HG02840 (cell line): ENCODE results near the gene GABRG3.

Experiments used
- ATAC-seq: cut with Tn5 transposase; IDR thresholded peaks from one replicate; pipeline ENCODE4 v1.9.1; 2021; ENCODE audit warnings: mild to moderate bottlenecking, moderate library complexity, moderate number of reproducible peaks; ENCODE audit not compliant: unreplicated experiment, low FRiP score

The GABRG3 gene

DNA sequence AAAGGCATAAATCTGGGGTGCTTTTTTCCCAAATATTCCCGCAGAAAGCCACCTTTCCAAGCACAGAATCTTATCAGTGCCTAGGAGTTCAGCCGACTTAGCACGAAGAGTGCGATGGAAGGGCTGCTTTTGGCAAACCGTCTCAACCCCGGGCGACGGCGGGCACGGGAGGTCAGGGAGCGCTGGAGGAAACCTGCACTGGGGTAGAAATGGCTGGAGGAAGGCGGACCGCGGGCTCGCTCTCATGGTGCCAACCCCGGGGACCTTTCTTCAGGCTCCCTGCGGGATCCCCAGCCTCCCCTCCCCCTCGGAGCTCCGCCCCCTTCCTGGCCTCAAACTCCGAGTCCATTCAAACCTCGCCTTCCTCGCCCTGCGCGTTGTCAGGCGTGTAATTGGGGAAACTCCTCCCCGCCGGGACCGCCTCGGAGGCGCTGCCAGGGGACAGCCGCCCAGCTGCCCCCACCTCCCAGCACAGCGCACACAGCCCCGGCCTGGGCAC is at the start of gene GABRG3:
Gene GABRG3 (plus strand): TSS at position 470 of the 499 bp plus-strand sequence.
- no peak for ATAC-seq

DNA sequence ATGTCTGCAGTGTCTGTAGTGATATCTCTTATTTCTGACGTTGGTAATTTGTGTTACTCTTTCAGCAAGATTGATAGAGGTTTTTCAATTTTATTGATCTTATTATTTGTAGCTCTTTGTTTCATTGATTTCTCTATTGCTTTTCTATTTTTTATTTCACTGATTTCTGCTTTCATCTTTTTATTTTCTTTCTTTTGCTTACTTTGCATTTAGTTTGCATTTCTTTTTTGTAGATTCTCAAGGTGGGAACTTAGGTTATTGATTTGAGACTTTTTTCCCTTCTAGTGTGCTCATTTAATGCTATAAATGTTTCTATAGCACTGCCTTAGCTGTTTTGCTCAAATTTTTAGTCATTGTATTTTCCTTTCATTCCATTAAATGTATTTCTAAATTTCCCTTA is 49.5 kb upstream of the GABRG3 start:
- ATAC-seq: no peak

DNA sequence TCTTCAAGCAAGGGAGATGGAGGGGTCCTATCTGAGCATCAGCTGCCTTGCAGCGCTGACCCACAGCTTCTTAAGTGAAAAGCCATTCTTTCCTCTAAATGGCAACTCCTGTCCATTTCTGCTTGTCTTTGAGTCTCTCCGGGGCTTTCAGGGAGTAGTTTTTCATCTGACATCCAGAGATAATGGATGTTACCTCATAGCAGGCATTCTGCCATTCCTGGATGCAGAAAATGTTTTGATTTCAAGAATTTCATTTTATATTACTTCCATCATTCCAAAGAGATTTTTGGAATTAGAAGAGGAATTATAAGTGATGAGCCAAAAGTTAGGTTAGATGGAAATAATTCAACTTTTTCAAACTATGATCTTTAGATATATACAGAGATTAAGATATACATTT is 44.9 kb upstream of the GABRG3 start:
- ATAC-seq: no peak

DNA sequence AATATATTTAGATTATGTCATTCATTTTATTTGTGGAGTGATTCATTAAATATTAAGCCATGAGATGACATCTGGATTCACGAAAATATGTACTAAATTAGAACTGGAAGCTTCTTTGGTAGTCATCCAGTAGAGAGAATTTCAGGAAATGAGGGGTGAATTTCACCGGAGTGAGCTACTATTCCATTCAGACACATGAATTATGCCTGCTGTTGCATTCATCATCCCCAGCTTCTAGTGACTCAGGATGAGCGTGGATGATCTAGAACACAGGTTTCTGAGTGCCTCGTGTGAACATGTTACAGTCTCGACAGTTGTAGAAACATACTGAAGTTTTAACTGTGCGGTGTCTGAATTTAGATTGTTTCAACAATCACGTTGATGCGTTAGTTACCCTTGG is 42.9 kb upstream of the GABRG3 start:
- ATAC-seq: no peak

DNA sequence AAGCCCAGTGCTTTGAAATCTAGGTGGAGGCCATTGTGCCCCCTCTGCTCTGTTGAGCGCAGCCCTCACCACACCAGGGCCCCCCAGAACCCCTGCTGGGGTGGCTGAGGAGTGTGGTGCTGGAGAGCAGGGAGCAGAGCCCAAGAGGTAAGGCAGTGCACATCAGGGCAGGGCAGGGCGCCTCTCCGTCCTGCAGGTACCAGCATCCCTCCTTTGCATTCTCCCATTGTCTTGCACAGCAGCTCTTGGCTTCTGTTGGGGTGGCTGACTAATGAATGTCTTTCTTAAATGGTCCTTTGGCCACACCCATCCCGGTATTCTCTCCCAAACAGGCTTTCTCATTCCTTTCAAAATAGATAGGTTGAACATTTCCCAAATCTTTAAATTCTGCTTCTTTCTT is 41.4 kb upstream of the GABRG3 start:
- ATAC-seq: no peak

DNA sequence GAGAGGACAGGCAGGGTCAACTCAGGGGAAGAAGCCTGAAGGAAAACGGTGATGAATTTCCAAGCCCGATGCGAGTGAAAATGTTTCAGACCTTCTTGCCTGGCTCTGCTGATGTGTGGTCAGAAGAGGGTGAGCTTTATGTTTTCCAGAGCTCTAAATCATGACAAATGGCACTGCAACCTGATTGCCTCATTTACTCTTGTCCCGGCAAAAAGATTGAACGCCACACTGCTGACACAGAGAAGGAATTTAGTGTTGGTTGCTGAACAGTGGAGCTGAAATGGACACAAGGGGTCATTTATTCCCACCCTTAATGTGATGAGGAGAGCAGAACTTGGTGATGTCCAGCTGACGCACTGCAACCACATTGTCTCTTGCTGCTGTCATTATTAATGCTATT is 36.1 kb upstream of the GABRG3 start:
- ATAC-seq: no peak

DNA sequence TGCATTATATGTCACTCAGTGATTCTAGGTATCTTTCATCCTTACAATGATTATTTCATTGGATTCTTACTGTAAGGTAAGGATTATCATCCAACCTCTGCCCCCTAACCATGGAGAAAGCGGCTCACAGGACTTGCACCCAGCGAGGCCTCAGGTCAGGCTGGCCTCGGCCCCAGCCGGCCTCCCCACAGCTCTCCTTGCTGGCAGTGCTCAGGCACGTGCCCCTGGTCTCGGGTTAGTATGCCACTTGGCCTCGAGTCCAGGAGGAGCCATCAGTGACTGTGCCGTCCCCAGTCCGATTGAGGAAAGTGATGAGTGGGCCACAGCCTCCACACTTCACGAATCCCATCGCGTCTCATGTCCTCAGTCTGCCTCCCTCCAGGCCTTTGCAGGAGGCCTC is 35.7 kb upstream of the GABRG3 start:
- no peak for ATAC-seq

DNA sequence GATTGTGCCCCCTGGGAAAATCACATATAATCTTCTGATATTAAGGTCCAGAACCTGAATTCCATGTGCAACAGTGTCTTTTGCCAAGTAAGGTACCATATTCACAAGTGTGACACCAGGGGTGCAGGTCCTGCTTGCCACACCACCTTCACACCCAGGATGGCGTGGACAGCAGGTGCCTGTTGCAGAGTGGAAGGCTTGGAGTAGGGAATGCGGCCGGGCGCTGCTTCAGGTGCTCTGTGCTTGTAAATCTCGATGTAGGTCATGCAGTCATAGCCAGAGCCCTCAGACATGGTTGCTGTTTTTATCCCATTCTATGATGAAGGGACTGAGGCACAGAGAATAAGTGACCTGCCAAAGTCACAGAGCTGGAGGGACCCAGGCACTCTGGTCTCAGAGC is 34.5 kb upstream of the GABRG3 start:
- no peak for ATAC-seq

DNA sequence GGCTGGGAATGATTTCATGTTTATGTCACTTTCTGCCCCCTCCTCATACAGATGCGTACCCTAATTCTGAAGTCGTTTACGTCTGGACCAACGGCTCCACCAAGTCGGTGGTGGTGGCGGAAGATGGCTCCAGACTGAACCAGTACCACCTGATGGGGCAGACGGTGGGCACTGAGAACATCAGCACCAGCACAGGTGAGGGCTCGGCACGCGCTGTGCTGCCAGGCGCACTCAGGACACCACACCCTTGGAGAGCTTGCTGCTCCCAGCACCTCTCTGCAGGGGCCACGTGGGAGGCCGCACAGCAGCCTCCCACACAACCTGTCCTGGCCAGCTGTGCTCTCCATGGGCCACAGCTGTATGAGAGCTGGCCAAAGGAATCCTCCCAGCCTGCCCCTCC is 33.8 kb upstream of the GABRG3 start:
- ATAC-seq: no peak

DNA sequence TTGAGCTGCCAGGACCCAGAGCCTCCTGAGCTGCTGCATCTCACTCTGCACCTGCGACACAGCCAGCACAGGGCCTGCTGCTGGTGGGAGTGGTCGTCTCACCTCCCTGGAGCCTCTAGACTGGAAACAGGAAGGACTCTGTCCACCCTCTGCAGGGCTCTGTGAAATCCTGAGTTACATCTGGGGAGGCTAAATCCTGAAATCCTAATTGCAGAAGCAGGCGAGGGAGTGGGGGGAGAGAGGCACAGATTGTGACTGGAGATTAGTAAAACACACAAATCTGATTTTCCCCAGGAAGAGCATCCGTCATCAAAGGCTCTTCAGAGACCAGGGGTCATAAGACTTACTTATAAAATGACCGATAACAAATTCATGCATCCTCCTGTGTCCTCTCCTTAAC is 31.6 kb upstream of the GABRG3 start:
- no peak for ATAC-seq

DNA sequence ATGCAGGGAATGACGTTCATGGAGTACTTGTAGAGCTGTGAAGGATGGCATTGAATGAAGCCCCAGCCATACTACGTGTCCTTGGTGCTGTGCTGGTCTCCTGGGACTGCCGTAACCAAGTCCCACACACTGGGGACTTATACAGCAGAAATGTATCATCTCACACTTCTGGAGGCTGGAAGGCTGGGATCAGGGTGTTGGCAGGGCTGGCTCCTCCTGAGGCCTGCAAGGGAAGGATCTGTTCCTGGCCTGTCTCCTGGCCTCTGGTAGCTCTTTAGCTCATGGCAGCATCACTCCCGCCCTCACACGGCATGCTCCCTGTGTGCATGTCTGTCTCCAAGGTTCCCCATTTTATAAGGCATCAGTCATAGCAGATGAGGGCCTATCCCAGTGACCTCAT is 29.5 kb upstream of the GABRG3 start:
- no peak for ATAC-seq

DNA sequence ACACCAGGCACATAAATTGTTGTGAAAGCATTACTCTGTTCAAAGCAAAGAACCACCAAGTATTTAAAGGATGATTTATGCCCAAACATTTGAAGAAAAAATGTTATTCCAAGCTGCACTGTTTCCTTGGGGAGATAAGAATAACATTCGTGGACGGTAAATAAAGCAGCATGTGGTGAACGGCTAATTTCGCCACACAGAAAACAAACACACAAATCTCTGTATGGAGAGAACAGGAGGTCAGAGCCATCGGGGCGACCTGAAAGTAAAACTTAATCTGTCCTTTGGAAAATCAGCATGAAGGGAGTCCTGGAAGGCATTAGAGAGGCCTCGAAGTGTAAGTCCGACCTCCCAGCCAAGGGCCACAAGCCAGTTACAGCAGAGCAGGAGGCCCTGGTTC is 27.1 kb upstream of the GABRG3 start:
- ATAC-seq: no peak

DNA sequence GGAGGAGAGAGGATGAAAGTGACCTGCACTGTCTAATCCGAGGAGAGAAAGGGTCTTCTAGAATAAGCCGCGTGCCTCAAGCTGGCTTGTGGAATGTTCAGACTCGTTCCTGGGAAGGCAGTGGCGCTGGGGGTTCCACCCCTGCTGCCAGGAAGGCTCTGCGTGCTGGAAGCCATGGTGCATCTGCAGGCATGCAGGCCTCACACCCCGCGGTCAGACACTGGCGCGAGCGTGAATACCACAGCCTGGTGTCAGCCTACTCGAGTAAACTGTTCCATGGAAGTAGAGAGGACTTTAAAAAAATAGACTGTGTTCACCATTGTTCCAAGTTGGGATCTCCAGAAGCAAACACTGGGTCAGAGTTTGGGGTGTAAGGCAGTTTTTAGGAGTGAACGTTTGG is 25.9 kb upstream of the GABRG3 start:
- ATAC-seq: no peak

DNA sequence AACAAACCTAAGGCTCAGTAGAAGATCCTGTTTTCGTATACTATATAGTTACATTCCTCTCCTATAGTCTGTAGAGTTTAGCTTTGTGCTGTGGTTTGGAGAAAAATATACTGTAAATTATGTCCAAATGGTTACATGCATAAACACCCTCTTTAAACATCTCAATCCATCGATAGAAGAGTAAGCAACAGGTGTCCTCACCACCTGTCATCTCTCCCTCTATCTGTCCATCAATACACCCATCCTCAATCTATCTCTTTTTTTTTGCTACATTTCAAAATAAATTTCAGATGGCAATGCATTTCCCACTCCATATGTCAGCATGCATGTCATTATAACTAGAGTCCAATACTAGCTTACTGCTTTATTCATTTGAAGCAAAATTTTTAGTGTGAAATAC is 21.0 kb upstream of the GABRG3 start:
- ATAC-seq: no peak

DNA sequence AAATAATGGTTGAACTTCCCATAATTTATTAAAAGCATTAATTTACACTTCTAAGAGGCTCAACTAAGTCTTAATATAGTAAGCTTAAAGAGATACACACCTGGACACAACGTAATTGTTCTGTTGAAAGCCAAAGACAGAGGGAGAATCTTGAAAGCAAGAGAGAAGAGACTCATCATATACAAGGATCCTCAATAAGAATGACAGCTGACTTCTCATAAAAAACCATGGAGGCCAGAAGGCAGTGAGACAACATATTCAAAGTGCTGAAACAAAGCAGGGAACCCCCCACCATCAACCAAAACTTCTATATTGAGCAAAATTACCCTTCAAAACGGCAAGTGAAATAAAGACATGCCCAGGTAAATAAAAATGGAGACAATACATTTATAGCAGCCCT is 16.6 kb upstream of the GABRG3 start:
- no peak for ATAC-seq

DNA sequence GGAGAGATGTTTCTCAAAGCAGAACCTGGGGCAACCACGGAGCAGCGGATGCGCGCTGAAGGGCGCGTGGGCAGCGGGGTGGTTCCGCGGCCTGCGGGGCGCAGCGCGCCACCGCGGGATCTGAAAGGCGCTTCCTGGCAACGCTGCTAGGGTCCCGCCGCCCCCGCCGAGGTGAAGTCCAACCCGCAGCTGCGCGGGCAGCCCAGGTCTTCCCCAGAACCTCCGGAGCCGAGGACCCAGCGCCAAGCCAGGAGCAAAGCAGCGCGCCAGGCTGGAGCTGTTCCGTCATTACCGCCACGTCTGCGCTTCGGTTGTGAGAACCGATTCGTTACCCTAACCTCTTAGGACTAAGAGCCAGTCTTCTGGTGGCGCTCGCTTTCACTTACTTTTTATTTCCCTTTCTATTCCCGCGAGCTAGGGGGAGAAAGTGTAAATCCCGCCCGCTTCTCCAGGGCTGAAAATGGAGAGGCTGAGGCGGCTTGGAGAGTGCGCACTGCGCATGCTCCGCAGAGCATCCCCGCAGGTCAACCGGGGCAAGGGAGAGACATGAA is 3.2 kb upstream of the GABRG3 start:
- no peak for ATAC-seq

DNA sequence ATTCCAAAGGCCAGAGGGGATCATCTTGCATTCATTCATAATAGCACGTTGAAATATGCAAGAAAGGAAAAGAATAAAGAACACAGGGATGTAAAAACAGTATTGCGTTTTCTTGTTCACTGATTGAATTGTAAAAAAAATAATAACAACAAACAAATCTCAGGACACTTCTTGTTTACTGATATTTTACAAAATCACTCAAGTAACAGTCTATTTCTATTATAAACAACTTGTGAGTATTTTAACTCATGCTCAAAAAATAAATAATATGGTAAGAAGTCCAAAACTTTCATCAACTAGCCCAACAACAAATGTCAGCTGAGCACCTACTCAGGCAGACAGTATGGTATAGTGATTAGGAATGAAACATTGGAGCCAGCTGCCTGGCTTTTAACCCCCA is 2.2 kb upstream of the GABRG3 start:
- no peak for ATAC-seq

DNA sequence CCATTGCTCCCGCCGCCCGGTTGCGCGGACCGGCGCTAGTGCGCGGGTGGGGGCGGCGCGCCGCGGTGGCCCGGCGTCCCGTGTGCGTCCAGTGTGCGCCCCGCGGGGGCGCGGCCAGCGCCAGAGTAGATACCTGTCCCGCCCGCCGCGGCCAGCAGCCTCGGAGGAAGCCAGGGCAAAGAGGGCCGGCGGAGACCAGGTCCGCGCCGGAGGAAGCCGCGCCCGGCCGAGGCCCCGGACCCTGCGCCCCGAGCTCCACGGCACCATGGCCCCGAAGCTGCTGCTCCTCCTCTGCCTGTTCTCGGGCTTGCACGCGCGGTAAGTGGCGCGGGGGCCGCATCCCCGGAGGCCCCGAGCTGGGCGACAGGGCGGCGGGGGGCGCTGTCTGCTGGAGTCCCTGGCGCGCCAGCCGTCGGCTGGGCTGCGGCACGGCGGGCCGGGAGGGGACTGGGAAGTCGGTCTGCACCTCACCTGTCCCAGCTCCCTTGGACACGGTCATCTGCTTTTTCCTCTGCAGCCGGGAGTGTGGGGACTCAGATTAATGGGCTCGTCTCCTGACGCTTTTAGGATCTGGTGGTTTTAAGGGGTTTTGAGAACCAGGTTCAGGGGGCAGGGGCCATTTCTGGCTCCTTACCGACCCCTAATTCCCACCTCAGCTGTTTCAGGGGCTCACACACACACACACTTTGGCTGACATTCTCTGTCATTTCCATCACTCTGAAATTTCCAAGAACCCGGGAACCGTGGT is 464 bp downstream of the GABRG3 start:
- ATAC-seq: no peak

DNA sequence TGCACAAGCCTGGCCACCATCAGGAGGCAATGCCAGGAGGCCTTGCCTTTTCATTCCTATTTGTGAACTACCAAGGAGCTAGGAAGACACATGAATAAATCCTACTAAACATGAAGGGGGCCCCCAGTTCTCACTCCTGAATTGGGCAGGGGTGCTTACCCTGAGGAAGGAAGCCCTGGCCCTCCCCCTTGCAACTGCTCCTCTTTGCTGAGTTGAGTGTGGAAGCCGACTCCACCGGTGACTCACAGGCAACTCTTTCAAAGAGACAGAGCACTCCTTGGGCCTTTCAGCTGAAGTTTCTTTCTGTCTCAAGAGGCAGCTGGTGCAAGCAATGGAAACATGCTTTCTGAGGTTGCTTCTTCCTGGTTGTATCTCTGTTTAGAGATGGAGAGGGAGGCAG is 1.7 kb downstream of the GABRG3 start:
- ATAC-seq: no peak

DNA sequence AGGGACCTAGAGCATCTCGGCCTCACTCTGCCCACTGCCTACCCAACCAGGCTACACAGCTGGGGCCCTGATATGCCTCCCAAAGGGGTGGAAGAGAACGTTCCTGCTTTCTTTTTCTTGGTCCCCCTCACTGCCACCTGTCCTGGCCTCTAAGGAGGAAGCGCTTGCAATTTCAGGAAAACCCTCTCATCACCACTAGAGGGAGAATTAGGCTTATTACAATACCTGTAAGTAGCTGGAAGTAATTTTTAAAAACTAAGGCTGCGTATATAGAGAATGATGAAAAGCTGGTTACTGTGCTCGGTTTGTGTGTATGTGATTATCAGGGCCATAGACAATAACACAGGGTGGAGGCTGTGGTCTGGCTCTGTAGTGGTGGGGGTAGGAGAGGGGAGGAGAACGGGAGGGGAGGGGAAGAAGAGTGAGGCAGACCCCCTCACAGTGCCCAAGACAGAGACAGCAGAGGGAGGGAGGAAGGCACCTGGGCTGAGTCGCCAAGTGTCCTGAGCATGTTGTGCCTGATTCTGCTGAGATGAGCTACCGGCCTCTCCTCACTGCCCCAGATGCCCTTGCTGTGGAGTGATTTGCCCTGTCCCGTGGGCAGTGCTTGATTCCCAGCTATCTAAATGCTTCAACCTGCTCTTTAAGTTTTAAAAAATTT is 3.3 kb downstream of the GABRG3 start:
- ATAC-seq: no peak

DNA sequence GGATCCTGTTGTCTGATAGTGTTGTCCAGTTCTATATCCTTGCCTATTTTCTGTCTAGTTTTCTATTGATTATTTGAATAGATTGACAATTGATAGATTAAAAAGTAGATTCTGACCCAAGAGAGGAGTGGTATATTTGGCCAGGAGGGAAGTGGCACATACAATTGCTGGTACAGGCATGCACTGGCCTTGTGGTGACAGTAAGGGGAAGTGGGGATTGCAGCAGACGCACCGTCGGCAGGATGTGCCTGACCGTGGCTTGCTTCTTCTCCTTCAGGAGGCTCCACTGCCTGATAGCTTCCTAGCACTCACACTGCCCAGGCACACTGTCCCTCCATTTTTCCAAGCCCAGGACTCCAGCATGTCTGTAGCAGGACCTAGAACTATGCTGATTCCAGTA is 10.5 kb downstream of the GABRG3 start:
- ATAC-seq: no peak

DNA sequence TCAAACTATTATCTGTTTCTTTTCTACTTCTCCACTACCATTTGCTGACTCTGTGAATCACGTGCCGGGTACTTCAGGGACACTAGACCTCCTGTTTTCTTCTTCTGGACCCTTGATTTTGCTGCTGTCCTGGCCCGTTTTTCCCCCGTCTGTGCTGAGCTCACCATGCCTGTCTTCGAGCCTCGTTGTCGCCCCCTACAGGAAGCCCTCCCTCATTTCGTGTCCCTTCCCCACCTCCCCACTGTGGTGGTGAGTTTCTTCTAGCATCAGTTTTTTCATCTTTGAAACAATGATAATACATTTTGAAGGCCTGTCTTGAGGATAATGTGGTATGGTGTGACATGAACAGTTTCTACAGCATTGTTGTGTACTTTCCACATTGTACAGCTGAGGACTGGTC is 12.8 kb downstream of the GABRG3 start:
- no peak for ATAC-seq
